ENCODE data around the gene ABAT.
"Not testable (repeated sequence)": the region's sequence is repeated elsewhere in the genome, so short reads cannot be mapped to it uniquely, and the experiment has no call there.

Gene ABAT

GRCh38 chr16:8649829-8650554 is 24.4 kb upstream of the ABAT start:
- no peak overlapping the region for H3K27ac ChIP-seq
- no peak for TF ChIP-seq ZFX (IDR thresholded peaks at IDR 0.05; ENCODE audit: borderline replicate concordance)

DNA sequence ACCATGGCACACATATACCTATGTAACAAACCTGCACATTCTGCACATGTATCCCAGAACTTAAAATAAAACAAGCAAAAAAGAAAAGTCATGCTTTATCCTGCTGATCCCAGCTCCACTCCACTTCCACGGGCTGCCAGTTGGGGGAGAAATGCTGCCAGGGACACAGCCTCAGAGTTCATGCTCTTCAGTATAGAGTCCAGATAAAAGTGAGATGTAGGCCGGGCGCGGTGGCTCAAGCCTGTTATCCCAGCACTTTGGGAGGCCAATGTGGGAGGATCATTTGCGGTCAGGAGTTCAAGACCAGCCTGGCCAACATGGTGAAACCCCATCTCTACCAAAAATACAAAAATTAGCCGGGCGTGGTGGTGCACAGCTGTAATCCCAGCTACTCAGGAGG is 22.5 kb upstream of the ABAT start:
- TF ChIP-seq, protein P1, sequence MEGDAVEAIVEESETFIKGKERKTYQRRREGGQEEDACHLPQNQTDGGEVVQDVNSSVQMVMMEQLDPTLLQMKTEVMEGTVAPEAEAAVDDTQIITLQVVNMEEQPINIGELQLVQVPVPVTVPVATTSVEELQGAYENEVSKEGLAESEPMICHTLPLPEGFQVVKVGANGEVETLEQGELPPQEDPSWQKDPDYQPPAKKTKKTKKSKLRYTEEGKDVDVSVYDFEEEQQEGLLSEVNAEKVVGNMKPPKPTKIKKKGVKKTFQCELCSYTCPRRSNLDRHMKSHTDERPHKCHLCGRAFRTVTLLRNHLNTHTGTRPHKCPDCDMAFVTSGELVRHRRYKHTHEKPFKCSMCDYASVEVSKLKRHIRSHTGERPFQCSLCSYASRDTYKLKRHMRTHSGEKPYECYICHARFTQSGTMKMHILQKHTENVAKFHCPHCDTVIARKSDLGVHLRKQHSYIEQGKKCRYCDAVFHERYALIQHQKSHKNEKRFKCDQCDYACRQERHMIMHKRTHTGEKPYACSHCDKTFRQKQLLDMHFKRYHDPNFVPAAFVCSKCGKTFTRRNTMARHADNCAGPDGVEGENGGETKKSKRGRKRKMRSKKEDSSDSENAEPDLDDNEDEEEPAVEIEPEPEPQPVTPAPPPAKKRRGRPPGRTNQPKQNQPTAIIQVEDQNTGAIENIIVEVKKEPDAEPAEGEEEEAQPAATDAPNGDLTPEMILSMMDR (IDR thresholded peaks at IDR 0.05), result peak; percentile 32; the same call in 1 of the 2 replicates
- not testable (repeated sequence) for H3K27ac ChIP-seq

GRCh38 chr16:8655184-8655717 is 19.2 kb upstream of the ABAT start:
- no peak overlapping the region for H3K27ac ChIP-seq
- TF ChIP-seq, protein P1 (IDR thresholded peaks at IDR 0.05), result peak; percentile 74
- TF ChIP-seq ZFX (IDR thresholded peaks at IDR 0.05; ENCODE audit: borderline replicate concordance), result no peak

DNA sequence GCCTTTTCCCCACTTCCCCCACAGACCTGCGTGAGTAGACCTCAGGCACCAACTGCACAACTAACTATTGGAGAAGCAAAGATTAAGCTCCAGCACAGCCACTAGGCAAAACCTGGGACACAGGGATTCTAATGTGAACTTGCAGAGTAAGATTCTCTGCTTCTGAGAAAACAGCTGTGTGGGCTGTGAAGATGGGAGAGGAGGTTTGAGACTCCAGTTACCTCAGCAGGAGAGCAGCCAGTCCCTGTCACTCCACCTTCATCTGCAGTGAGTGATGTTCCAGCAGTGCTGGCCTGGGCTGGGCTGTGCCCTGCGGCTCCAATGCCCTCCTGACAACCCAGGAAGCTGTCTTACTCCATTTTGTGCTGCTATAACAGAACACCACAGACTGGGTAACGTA is 18.0 kb upstream of the ABAT start:
- no peak for TF ChIP-seq ZFX (IDR thresholded peaks at IDR 0.05; ENCODE audit: borderline replicate concordance)
- TF ChIP-seq, protein P1 (IDR thresholded peaks at IDR 0.05), result no peak
- H3K27ac ChIP-seq, result no peak overlapping the region

GRCh38 chr16:8660841-8661301 is 13.5 kb upstream of the ABAT start:
- no peak overlapping the region for H3K27ac ChIP-seq

GRCh38 chr16:8661703-8662102 is 12.7 kb upstream of the ABAT start:
- no peak overlapping the region for H3K27ac ChIP-seq
- TF ChIP-seq ZFX (IDR thresholded peaks at IDR 0.05; ENCODE audit: borderline replicate concordance), result no peak
- TF ChIP-seq, protein P1 (IDR thresholded peaks at IDR 0.05), result no peak

More at GRCh38 chr16:8660841-8661301, 13.5 kb upstream of the ABAT start:
- TF ChIP-seq, protein P1 (IDR thresholded peaks at IDR 0.05), result peak; percentile 77
- TF ChIP-seq ZFX (IDR thresholded peaks at IDR 0.05; ENCODE audit: borderline replicate concordance), result no peak

- no peak for TF ChIP-seq ZFX (IDR thresholded peaks at IDR 0.05; ENCODE audit: borderline replicate concordance)
- TF ChIP-seq, protein P1 (IDR thresholded peaks at IDR 0.05), result no peak
- H3K27ac ChIP-seq, result no peak overlapping the region
Measured at GRCh38 chr16:8663192-8664089, 11.0 kb upstream of the ABAT start.
